ENCODE data around the gene ITPA. TPM values are rescaled to one million over a fixed set of nuclear protein-coding genes. Genes with fewer than 3 reads are reported as not detected.

ITPA gene
- total and polyA plus RNA-seq, 10 of the 15 experiments (the other 5 are each of a cell fraction or from before 2014, with no cell fraction given), result 5.5 to 124 (median 66.3) TPM

- no peak for TF ChIP-seq IRF5 (IDR thresholded peaks at IDR 0.05; ENCODE audit: borderline replicate concordance)
These were observed 39.7 kb downstream of the ITPA start (continued) for GRCh38 chr20:3248993-3249347.

DNA sequence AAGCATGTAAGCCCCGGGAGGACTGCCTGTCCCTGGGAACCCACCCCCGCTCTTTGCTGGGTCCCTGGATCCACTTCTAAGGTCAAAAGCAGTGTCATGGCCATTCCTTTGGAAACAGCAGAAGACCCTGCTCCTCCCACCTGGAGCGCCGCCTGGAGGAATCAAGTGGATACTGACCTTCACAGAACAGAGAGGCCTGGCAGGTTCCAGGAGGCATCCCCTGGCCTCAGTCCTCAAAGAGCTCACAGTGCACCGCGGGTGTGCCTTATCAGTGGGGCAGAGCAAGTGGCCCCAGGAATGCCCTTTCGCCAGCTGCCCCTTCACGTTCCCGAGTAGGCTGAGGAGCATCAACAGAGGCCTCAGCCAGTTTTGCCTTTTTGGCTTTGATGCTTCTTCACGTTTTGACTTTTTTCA lies 40.8 kb downstream of the ITPA start:
- Histone ChIP-seq H4K20me1 (ENCODE audit: control insufficient read depth, insufficient read depth) (no peaks in the 10 kb centered on the region), H3K4me1 (ENCODE audit: control insufficient read depth, insufficient read depth, low read length) (no peaks in the 10 kb centered on the region; the same call in none of the 2 replicates), H3K27me3 (replicated peaks in 1 of 2; ENCODE audit: control insufficient read depth in 2 of 2, insufficient read depth in 2 of 2, low read length in 1 of 2) (peaks cover 4 to 9% of the 10 kb centered on the region in 2 experiments; a peak in 3 of 4 replicates), H3K9ac (ENCODE audit: control insufficient read depth, insufficient read depth, low read length) (no peak overlapping the region), H3K79me2 (ENCODE audit: control insufficient read depth, insufficient read depth, low read length) (no peaks in the 10 kb centered on the region), H3K9me3 (replicated peaks; ENCODE audit: control insufficient read depth, insufficient read depth, low read length) (no peaks in the 10 kb centered on the region), H3K27ac (ENCODE audit: control insufficient read depth, insufficient read depth) (no peak overlapping the region), H2AFZ (ENCODE audit: control insufficient read depth, low read depth, low read length) (no peak overlapping the region), H3K4me3 (no peak overlapping the region), H3K36me3 (ENCODE audit: control insufficient read depth in 2 of 2, insufficient read depth in 2 of 2, low read length in 1 of 2) (no peaks in the 10 kb centered on the region), H3K4me2 (ENCODE audit: control insufficient read depth, insufficient read depth) (no peak overlapping the region)
- intact Hi-C loops (cut with micrococcal nuclease; ENCODE audit: unreplicated experiment) (no loop called here), in situ Hi-C loops (cut with MboI) (no loop called here)
- no TSS peak for BruUV-seq (replicated peaks)
- ChIA-PET RAD21 (ENCODE audit: unreplicated experiment) (no interaction called here), POLR2A (no interaction called here), CTCF (no interaction called here), SMC1A (ENCODE audit: uncharacterized antibody, unreplicated experiment) (no interaction called here)
- DNase-seq (ENCODE audit: low read depth, low spot score) (no peak), FAIRE-seq (no peak), ATAC-seq (0 out of 3 replicates have a peak, but pooled peaks have one; percentile 27)
- TF ChIP-seq POU2F2 (IDR thresholded peaks at IDR 0.05; ENCODE audit: borderline replicate concordance, low read depth, low read length) (no peak), RAD21 (IDR thresholded peaks at IDR 0.05; ENCODE audit: insufficient read depth, low read depth, low read length) (peak; percentile 37; the same call in 1 of the 2 replicates), MXI1 (IDR thresholded peaks at IDR 0.05; ENCODE audit: low read depth, low read length) (no peak)
- TF ChIP-seq, protein P1, sequence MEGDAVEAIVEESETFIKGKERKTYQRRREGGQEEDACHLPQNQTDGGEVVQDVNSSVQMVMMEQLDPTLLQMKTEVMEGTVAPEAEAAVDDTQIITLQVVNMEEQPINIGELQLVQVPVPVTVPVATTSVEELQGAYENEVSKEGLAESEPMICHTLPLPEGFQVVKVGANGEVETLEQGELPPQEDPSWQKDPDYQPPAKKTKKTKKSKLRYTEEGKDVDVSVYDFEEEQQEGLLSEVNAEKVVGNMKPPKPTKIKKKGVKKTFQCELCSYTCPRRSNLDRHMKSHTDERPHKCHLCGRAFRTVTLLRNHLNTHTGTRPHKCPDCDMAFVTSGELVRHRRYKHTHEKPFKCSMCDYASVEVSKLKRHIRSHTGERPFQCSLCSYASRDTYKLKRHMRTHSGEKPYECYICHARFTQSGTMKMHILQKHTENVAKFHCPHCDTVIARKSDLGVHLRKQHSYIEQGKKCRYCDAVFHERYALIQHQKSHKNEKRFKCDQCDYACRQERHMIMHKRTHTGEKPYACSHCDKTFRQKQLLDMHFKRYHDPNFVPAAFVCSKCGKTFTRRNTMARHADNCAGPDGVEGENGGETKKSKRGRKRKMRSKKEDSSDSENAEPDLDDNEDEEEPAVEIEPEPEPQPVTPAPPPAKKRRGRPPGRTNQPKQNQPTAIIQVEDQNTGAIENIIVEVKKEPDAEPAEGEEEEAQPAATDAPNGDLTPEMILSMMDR (IDR thresholded peaks at IDR 0.05 in 2 of 3, conservative IDR thresholded peaks at IDR 0.05 in 1 of 3; ENCODE audit: control insufficient read depth in 2 of 3, extremely low read depth in 1 of 3, insufficient read depth in 1 of 3, low read depth in 3 of 3, low read length in 3 of 3), result peak in 2 of 3 experiments; percentile 6 to 24; a peak in 2 of 6 replicates
- 51% methylated on average over 10 of the region's 10 CpGs for WGBS (ENCODE audit: insufficient coverage, insufficient replicate concordance, low lambda C conversion rate, missing lambda C conversion rate)
